Measurements from ENCODE around the gene GYPE.
"Not testable (repeated sequence)": the region's sequence is repeated elsewhere in the genome, so short reads cannot be mapped to it uniquely, and the experiment has no call there.

DNA sequence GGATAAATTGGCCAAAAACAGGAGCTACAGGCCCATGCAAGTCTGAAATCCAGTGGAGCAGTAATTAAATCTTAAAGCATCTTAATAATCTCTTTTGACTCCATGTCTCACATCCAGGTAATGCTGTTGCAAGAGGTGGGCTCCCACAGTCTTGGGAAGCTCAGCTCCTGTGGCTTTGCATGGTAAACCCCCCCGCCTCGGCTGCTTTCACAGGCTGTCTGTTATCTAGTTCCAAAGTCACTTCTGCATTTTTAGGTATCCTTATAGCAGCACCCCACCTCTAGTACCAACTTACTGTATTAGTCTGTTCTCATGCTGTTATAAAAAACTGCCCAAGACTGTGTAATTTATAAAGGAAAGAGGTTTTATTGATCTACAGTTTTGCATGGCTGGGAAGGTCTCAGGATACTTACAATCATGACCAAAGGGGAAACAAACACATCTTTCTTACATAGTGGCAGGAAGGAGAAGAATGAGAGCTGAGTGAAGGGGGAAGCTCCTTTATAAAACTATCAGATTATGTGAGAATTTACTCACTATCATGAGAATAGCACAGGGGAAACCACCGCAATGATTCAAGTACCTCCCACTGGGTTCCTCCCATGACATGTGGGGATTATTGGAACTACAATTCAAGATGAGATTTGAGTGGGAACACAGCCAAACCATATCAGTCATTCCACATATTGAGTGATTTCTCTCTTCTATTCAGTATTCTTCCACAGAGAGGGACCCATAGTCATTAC, 34.7 kb downstream of the GYPE start:
- TF ChIP-seq, protein P1, sequence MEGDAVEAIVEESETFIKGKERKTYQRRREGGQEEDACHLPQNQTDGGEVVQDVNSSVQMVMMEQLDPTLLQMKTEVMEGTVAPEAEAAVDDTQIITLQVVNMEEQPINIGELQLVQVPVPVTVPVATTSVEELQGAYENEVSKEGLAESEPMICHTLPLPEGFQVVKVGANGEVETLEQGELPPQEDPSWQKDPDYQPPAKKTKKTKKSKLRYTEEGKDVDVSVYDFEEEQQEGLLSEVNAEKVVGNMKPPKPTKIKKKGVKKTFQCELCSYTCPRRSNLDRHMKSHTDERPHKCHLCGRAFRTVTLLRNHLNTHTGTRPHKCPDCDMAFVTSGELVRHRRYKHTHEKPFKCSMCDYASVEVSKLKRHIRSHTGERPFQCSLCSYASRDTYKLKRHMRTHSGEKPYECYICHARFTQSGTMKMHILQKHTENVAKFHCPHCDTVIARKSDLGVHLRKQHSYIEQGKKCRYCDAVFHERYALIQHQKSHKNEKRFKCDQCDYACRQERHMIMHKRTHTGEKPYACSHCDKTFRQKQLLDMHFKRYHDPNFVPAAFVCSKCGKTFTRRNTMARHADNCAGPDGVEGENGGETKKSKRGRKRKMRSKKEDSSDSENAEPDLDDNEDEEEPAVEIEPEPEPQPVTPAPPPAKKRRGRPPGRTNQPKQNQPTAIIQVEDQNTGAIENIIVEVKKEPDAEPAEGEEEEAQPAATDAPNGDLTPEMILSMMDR (IDR thresholded peaks at IDR 0.05): not testable (repeated sequence)
- TF ChIP-seq POLR2A (IDR thresholded peaks at IDR 0.05): not testable (repeated sequence)

All from body of pancreas (tissue), 4 donors.